Measurements from ENCODE around the gene SLC43A1.

GRCh38 chr11:57440744-57441414 is 74.6 kb downstream of the SLC43A1 start:
- TF ChIP-seq, protein P1, sequence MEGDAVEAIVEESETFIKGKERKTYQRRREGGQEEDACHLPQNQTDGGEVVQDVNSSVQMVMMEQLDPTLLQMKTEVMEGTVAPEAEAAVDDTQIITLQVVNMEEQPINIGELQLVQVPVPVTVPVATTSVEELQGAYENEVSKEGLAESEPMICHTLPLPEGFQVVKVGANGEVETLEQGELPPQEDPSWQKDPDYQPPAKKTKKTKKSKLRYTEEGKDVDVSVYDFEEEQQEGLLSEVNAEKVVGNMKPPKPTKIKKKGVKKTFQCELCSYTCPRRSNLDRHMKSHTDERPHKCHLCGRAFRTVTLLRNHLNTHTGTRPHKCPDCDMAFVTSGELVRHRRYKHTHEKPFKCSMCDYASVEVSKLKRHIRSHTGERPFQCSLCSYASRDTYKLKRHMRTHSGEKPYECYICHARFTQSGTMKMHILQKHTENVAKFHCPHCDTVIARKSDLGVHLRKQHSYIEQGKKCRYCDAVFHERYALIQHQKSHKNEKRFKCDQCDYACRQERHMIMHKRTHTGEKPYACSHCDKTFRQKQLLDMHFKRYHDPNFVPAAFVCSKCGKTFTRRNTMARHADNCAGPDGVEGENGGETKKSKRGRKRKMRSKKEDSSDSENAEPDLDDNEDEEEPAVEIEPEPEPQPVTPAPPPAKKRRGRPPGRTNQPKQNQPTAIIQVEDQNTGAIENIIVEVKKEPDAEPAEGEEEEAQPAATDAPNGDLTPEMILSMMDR (IDR thresholded peaks at IDR 0.05 in 2 of 3, conservative IDR thresholded peaks at IDR 0.05 in 1 of 3; ENCODE audit: borderline replicate concordance in 1 of 3, insufficient read depth in 1 of 3, low read depth in 2 of 3, low read length in 2 of 3), result no peak
- TF ChIP-seq, protein P2, sequence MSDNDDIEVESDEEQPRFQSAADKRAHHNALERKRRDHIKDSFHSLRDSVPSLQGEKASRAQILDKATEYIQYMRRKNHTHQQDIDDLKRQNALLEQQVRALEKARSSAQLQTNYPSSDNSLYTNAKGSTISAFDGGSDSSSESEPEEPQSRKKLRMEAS (IDR thresholded peaks at IDR 0.05), result no peak
- TF ChIP-seq YY1 (IDR thresholded peaks at IDR 0.05; ENCODE audit: extremely low read depth, insufficient replicate concordance, low read depth, low read length) (no peak), POLR2A (IDR thresholded peaks at IDR 0.05; ENCODE audit: borderline replicate concordance, extremely low read depth, insufficient read depth, insufficient read length) (no peak), CEBPB (IDR thresholded peaks at IDR 0.05; ENCODE audit: low read depth) (no peak), POLR2AphosphoS5 (IDR thresholded peaks at IDR 0.05; ENCODE audit: low read depth, low read length) (no peak), EZH2 (IDR thresholded peaks at IDR 0.05) (no peak)
- TF ChIP-seq, protein P3, sequence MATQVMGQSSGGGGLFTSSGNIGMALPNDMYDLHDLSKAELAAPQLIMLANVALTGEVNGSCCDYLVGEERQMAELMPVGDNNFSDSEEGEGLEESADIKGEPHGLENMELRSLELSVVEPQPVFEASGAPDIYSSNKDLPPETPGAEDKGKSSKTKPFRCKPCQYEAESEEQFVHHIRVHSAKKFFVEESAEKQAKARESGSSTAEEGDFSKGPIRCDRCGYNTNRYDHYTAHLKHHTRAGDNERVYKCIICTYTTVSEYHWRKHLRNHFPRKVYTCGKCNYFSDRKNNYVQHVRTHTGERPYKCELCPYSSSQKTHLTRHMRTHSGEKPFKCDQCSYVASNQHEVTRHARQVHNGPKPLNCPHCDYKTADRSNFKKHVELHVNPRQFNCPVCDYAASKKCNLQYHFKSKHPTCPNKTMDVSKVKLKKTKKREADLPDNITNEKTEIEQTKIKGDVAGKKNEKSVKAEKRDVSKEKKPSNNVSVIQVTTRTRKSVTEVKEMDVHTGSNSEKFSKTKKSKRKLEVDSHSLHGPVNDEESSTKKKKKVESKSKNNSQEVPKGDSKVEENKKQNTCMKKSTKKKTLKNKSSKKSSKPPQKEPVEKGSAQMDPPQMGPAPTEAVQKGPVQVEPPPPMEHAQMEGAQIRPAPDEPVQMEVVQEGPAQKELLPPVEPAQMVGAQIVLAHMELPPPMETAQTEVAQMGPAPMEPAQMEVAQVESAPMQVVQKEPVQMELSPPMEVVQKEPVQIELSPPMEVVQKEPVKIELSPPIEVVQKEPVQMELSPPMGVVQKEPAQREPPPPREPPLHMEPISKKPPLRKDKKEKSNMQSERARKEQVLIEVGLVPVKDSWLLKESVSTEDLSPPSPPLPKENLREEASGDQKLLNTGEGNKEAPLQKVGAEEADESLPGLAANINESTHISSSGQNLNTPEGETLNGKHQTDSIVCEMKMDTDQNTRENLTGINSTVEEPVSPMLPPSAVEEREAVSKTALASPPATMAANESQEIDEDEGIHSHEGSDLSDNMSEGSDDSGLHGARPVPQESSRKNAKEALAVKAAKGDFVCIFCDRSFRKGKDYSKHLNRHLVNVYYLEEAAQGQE (IDR thresholded peaks at IDR 0.05; ENCODE audit: low read depth), result no peak
